GM21390 (cell line): Measurements from ENCODE around the gene CCDC124.
"Not testable (repeated sequence)": the region's sequence is repeated elsewhere in the genome, so short reads cannot be mapped to it uniquely, and the experiment has no call there.

Source experiments
- ATAC-seq: cut with Tn5 transposase; IDR thresholded peaks from one replicate; pipeline ENCODE4 v1.9.1; 2021; ENCODE audit not compliant: unreplicated experiment

CCDC124 gene

DNA sequence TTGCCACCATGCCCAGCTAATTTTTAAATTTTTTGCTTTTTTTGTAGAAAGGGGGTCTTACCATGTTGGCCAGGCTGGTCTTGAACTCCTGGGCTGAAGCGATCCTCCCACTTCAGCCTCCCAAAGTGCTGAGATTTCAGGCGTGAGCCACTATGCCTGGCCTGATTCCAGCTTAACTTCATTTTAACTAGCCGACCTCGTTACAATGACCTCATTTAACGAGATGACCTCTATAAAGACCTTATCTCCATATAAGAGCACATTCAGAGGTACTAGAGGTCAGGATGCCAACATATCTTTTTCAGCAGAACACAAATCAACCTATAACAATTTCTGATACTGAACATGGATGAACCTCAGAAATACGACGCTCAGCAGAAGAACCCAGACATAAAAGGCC is 44.7 kb downstream of the CCDC124 start:
- ATAC-seq, result no peak

DNA sequence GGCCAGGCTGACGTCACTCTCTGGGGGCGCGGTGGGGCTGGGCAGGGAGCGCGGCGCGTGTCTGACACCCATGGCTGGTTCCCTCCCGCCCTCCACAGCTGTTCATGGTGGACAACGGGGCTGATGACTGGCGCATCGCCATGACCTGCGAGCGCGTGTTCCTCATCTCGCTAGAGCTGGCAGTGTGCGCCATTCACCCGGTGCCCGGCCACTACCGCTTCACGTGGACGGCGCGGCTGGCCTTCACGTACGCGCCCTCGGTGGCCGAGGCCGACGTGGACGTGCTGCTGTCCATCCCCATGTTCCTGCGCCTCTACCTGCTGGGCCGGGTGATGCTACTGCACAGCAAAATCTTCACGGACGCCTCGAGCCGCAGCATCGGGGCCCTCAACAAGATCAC is 48.8 kb downstream of the CCDC124 start:
- ATAC-seq, result no peak

- ATAC-seq, result no peak
Measured at GRCh38 chr19:17982430-17982829, 49.6 kb downstream of the CCDC124 start.

DNA sequence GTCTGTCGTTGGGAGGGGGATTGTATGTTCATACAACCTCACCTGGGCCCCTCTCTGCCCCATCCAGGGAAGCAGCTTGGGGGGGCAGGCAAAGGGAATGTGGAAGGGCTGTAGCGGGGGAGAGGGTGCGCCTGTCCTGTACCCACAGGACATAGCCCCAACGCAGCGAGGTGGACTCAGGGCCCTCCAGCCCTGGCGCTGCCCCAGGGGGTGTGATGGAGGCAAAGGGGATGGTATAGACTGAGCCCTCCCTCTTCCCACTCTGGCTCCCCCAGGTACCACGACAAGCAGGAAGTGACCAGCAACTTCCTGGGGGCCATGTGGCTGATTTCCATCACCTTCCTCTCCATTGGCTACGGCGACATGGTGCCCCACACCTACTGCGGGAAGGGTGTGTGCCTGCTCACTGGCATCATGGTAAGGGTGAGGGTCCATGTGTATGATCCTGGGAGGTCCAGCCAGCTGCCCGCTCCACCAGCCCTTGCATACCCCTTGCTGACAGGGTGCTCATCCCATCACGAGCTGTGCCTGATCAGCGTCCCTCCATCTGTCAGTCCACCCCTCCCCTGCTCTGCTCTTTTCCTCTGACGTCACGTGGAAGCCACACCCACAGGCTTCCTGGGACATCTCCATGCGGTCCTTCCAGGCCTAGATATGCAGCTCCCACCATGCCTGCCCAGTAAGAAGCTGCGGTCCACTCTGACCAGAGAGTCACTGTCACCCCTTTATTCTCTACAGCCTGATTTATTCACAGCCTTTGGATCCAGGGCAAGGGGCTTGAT is 52.4 kb downstream of the CCDC124 start:
- ATAC-seq, result no peak

DNA sequence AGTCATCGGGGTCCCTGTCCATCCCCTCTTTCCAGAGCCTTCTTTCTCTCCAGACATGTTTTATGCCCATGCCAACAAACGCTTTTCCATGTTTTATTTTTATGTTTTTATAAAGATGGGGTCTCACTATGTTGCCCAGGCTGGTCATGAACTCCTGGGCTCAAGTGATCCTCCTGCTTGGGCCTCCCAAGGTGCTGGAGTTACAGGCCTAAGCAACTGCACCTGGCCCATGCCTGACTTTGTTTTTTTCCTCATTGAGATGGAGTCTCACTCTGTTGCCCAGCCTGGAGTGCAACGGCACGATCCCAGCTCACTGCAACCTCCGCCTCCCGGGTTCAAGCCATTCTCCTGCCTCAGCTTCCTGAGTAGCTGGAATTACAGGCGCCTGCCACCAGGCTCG is 53.8 kb downstream of the CCDC124 start:
- not testable (repeated sequence) for ATAC-seq

DNA sequence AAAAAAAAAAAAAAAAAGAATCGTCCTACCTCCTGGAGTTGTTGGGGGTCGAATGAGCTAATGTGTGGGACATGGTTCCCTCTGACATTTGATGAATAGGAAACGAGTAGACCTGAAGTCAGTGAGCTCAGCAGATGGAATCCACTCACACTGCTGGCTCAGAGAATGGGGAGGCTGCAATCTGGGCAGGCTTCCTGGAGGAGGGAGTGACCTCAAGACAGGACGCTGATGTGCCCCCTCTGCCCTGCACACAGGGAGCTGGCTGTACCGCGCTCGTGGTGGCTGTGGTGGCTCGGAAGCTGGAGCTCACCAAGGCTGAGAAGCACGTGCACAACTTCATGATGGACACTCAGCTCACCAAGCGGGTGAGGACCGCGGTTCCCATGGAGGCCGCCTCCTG is 55.3 kb downstream of the CCDC124 start:
- ATAC-seq, result no peak

GRCh38 chr19:17989425-17990094 is 56.7 kb downstream of the CCDC124 start:
- ATAC-seq, result no peak

DNA sequence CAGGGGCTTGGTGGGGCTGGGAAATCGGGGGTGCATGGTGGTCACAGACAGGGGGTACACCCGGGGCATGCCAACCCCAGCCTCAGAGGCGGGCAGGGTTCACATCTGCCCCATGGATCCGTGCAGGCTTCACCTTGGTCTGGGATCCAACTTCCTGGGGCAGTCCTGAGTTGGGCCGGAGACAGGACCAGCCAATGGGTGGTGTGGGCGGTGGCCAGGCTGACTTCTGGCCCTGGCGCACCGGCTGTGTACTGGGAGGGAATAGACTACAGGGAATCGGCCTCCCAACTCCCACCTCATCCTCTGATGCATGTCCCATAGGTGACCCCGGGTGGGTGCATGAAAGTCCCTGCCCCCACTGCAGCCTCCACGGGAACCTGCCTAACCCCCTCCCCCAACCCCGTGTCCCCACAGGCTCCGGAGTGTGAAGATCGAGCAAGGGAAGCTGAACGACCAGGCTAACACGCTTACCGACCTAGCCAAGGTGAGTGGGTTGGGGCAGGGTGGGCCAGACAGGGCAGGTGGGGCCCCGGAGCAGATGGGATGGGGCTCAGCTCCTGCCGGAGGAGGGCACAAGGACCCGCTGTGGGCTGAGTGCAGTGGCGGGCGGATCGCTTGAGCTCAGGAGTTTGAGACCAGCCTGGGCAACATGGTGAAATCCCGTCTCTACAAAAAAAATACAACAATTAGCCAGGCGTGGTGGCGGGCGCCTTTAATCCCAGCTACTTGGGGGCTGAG is 60.4 kb downstream of the CCDC124 start:
- ATAC-seq, result no peak
